ENCODE results near the gene DCST2.

DNA sequence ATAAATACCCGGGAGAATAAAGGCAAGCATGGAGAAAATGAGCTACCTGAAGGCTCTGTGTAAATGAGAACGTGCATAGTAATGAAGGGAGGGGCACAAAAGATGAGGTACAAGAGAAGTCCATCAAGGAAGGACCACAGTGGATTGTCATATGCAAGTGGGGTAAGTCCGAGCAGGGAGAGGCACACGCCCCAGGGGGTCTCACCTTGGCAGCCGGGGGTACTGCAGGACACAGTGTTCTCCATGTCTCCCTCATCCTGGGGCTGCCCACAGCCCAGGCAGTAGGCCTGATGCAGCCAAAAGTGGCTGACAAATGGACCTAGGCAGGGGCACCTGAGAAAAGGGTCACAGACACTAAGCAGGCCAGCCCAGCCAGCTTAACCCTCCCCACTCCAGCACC lies 10.0 kb downstream of the DCST2 start:
- TF ChIP-seq, protein P1, sequence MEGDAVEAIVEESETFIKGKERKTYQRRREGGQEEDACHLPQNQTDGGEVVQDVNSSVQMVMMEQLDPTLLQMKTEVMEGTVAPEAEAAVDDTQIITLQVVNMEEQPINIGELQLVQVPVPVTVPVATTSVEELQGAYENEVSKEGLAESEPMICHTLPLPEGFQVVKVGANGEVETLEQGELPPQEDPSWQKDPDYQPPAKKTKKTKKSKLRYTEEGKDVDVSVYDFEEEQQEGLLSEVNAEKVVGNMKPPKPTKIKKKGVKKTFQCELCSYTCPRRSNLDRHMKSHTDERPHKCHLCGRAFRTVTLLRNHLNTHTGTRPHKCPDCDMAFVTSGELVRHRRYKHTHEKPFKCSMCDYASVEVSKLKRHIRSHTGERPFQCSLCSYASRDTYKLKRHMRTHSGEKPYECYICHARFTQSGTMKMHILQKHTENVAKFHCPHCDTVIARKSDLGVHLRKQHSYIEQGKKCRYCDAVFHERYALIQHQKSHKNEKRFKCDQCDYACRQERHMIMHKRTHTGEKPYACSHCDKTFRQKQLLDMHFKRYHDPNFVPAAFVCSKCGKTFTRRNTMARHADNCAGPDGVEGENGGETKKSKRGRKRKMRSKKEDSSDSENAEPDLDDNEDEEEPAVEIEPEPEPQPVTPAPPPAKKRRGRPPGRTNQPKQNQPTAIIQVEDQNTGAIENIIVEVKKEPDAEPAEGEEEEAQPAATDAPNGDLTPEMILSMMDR (IDR thresholded peaks at IDR 0.05; ENCODE audit: insufficient read depth, low read length, poor library complexity, severe bottlenecking), result no peak
- no peak for TF ChIP-seq EZH2phosphoT487 (conservative IDR thresholded peaks at IDR 0.05; ENCODE audit: low read length)

Measured in SU-DHL-6 (cell line).